ENCODE measurements around the gene OGFOD2. TPM values are rescaled to one million over a fixed set of nuclear protein-coding genes. Genes with fewer than 3 reads are reported as not detected.

The OGFOD2 gene
- total RNA-seq, 1 experiment from 2014 or later: 6.7 TPM

DNA sequence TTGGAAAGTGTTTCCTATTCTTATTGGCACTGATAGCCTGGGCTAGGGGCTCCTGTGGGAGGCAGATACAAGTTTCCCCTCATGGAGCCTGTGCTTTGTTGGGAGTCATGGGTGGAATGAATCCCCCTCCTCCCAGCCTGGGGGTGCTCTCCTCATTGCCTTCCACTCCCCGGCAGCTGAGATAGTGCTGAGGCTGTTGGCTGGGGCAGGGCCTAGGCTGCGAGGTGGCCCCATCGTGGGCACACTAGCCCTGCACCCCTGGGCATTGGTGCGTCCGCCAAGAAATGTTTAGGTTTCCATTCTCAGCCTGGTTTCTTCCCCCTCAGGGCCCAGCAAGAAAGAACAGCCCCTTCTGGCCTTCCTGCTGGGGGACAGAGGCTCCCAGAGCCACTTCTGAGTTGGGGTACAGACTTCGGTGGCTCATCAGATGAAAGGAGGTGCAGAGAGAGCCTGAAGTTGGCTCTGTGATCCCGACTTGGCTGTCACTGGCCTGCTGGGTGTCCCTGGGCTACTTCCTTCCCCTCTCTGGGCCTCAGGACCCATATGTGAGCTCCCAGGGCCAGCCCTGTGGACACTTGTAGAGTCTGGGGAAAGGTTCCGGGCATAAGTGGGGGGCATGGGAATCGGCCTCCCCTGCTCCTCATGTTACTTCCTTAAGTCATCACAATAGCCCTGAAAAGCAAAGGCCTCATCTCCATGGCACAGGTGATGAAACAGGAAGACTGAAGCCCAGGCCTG, 2.8 kb downstream of the OGFOD2 start:
- H3K36me3 ChIP-seq: no peaks in the 10 kb centered on the region
- DNase-seq: no peak
- H3K27ac ChIP-seq: no peak overlapping the region
- H3K9me3 ChIP-seq (replicated peaks): no peaks in the 10 kb centered on the region
- no peaks in the 10 kb centered on the region for H3K27me3 ChIP-seq
- H3K4me3 ChIP-seq: no peak overlapping the region
- H3K4me1 ChIP-seq: peaks cover 4% of the 10 kb centered on the region; the same call in 1 of the 2 replicates

DNA sequence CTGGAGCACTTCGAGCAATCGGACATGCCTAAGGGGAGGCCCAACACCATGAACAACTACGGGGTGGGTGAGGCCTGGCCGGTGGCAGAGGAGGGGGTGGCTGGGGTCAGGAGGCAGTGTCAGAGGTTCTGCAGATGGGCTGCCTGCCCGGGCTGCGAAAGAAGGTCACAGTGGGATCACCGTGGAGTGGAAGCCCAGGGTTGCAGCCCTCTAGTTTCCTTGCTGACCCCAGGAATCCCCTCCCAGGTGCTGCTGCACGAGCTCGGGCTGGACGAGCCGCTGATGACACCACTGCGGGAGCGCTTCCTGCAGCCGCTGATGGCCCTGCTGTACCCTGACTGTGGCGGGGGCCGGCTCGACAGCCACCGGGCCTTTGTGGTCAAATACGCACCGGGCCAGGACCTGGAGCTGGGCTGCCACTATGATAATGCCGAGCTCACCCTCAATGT, 3.5 kb downstream of the OGFOD2 start:
- H3K4me3 ChIP-seq: no peak overlapping the region
- no peaks in the 10 kb centered on the region for H3K27me3 ChIP-seq
- no peaks in the 10 kb centered on the region for H3K9me3 ChIP-seq (replicated peaks)
- no peak overlapping the region for H3K27ac ChIP-seq
- H3K4me1 ChIP-seq: peaks cover 4% of the 10 kb centered on the region; the same call in 1 of the 2 replicates
- no peak for DNase-seq
- H3K36me3 ChIP-seq: no peaks in the 10 kb centered on the region

DNA sequence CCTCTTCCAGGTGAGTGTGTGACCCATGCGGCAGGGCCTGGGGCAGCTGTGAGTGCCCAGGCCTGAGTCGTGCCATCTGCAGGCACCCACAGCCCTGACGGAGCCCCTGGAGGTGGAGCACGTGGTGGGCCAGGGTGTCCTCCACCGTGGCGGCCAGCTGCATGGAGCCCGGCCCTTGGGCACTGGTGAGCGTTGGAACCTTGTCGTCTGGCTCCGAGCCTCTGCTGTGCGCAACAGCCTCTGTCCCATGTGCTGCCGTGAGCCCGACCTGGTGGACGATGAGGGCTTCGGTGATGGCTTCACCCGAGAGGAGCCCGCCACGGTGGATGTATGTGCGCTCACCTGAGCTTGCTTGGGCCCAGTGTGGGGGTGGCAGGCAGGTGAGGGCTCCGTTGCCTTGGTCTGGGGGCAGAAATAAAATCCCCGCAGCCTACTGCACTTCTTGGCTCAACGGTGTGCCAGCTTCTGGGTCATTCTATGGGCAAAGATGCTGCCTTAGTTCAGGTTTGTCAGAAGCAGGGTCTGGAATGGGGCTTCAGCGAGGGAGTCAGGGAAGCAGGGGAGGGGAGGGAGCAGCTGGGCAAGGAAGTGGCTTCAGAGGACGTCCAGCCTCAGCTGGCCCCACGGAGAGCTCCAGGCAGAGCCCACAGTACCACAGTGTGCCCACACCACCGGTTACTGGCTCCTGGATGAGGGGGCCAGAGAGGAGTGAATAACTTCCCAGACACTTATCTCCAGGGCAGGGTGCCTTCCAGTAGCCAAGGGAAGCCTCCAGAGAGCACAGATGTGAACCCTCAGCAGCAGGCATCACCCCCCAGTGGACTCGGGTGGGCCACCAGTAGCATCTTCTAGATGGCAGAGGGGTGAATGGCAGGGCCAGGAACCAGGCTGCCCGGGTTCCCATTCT, 4.2 kb downstream of the OGFOD2 start:
- peak overlapping the region; percentile 98 for H3K4me3 ChIP-seq

DNA sequence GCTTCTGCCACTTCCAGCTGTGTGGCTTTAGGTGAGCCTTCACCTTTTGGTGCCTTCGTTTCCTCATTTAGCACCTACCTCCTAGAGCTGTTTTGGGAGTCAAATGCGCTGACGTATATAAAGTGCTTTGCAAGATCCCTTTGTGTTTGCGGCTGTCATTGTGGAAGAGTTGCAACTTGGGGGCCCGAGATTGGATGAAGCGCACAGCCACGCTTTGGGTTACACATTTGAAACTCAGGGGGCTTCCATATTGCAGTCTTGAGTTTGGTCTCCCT, 4.8 kb downstream of the OGFOD2 start:
- no peaks in the 10 kb centered on the region for H3K27me3 ChIP-seq
- H3K4me3 ChIP-seq: peak overlapping the region; percentile 98
- H3K4me1 ChIP-seq: peaks cover 4% of the 10 kb centered on the region; the same call in 1 of the 2 replicates
- no peak for DNase-seq
- H3K9me3 ChIP-seq (replicated peaks): no peaks in the 10 kb centered on the region
- peak overlapping the region; percentile 78; the same call in 1 of the 2 replicates for H3K27ac ChIP-seq
- H3K36me3 ChIP-seq: no peaks in the 10 kb centered on the region

More for the DNA sequence above, 4.2 kb downstream of the OGFOD2 start:
- no peak overlapping the region; the same call in 1 of the 2 replicates for H3K27ac ChIP-seq
- no peaks in the 10 kb centered on the region for H3K9me3 ChIP-seq (replicated peaks)
- H3K36me3 ChIP-seq: no peaks in the 10 kb centered on the region
- H3K27me3 ChIP-seq: no peaks in the 10 kb centered on the region
- peaks cover 4% of the 10 kb centered on the region; the same call in 1 of the 2 replicates for H3K4me1 ChIP-seq
- no peak for DNase-seq

DNA sequence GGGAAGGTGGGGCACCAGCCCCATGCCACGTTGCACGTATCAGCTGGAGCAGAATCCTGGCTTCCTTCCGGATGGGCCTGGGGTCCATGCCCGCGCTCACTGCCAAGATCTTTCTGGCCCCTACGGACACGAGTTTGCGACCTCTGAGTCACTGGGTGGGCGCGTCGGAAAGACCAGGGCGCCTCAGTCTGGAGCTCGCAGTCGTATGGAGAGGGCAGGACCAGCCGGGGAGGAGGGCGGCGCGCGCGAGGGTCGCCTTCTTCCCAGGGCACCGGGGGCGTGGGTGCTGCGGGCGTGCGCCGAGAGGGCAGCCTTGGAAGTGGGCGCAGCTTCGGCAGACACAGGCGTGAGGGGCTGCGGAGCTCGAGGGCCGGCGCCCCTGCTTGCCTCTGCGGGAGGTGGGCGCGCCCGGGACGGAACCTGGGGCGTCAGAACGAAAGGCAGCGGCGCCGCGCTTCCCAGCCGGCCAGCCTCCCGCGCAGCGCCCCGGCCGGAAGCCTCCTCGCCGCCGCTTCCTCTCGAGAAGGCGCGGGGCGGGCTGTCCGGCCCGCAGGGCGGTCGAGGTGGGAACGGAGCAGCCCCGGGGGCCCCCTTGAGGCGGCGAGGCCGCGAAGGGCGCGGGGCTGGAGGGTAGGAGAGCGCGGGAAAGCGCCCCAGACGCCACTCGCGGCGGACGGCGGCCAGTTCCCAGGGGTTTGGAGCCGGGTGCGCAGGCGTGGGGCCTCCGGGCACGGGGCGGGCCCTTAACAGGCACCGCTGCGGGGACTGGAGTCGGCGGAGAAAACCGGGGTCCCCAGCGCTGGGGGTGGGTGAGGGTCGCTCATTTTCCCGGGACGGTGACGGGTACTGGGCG, 5.4 kb downstream of the OGFOD2 start, which contains the start of gene ARL6IP4:
Gene ARL6IP4 (plus strand): TSS at position 499 of the 853 bp plus-strand sequence. CDS start 459 bp downstream, outside the sequence.
- no peaks in the 10 kb centered on the region for H3K9me3 ChIP-seq (replicated peaks)
- H3K36me3 ChIP-seq: no peaks in the 10 kb centered on the region
- peak within 1 kb of the TSS; percentile 78 for H3K27ac ChIP-seq
- peaks cover 4% of the 10 kb centered on the region; the same call in 1 of the 2 replicates for H3K4me1 ChIP-seq
- no peaks in the 10 kb centered on the region for H3K27me3 ChIP-seq
- DNase-seq: peak; percentile 63 to 73
- H3K4me3 ChIP-seq: peak within 1 kb of the TSS; percentile 98

DNA sequence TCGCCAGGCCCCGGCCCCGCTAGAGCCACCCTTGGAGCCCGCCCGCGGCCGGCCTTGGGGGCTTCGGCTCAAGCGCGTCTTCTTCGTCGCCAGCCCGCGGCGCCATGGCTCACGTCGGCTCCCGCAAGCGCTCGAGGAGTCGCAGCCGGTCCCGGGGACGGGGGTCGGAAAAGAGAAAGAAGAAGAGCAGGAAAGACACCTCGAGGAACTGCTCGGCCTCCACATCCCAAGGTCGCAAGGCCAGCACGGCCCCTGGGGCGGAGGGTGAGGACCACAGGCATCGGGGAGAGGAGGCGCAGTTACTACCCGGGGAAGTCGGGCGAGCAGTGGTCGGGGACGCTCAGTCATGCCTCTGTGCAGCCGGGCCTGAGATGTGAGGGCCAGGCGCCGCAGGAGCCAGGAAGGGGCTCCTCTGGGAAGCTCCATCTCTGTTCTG, 6.0 kb downstream of the OGFOD2 start:
- Histone ChIP-seq H3K36me3 (no peaks in the 10 kb centered on the region), H3K27ac (peak overlapping the region; percentile 78)
- peak in 1 of 2 experiments; percentile 39 for DNase-seq

DNA sequence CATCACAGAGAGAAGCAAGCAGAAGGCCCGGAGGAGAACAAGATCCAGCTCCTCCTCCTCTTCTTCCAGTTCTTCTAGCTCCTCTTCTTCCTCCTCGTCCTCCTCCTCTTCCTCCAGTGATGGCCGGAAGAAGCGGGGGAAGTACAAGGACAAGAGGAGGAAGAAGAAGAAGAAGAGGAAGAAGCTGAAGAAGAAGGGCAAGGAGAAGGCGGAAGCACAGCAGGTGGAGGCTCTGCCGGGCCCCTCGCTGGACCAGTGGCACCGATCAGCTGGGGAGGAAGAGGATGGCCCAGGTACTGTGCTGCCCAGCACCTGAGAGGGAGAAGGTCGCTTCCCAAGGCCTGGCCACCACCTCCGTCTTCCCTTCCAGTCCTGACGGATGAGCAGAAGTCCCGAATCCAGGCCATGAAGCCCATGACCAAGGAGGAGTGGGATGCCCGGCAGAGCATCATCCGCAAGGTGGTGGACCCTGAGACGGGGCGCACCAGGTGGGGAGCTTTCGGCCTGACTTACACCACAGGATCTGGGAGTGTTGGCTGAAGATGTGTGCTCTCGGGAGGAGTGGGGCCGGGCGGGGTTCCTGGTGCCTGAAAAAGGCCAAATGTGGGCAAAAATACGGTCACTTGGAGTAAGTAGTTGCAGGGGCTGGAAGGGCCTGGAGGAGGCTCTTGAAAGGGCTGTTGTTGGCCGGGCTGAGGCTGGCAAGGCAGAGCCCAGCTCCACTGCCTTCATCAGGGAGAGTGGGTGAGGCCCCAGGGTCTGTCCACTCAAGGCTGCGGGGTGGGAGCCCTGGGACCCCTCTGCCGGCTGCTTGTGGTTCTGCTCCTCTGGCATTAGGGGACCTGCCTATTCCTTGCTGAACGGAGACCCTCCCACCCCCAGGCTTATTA, 6.8 kb downstream of the OGFOD2 start:
- H3K27me3 ChIP-seq: no peaks in the 10 kb centered on the region
- no peaks in the 10 kb centered on the region for H3K9me3 ChIP-seq (replicated peaks)
- no peak for DNase-seq
- no peak overlapping the region for H3K27ac ChIP-seq
- H3K4me3 ChIP-seq: peak overlapping the region; percentile 98
- H3K4me1 ChIP-seq: peaks cover 4% of the 10 kb centered on the region; the same call in 1 of the 2 replicates
- no peaks in the 10 kb centered on the region for H3K36me3 ChIP-seq

More for the DNA sequence above, 6.0 kb downstream of the OGFOD2 start:
- H3K9me3 ChIP-seq (replicated peaks): no peaks in the 10 kb centered on the region
- no peaks in the 10 kb centered on the region for H3K27me3 ChIP-seq
- H3K4me3 ChIP-seq: peak overlapping the region; percentile 98
- peaks cover 4% of the 10 kb centered on the region; the same call in 1 of the 2 replicates for H3K4me1 ChIP-seq

DNA sequence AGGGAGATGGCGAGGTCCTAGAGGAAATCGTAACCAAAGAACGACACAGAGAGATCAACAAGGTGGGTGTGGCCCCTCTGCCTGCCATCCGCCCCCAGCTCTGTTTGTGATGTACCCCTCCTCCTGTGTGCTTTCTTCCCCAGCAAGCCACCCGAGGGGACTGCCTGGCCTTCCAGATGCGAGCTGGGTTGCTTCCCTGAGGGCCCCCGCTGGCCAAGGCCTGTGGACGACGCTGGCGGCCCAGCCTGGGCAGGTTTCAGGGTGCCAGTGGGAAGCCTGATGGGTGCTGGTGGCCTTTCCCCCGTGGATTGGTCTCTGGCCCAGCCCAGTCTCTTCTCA, 7.4 kb downstream of the OGFOD2 start:
- no peaks in the 10 kb centered on the region for H3K36me3 ChIP-seq
- no peak overlapping the region for H3K4me3 ChIP-seq
- no peak for DNase-seq
- no peak overlapping the region for H3K27ac ChIP-seq
- H3K27me3 ChIP-seq: no peaks in the 10 kb centered on the region
- H3K4me1 ChIP-seq: peaks cover 4% of the 10 kb centered on the region; the same call in 1 of the 2 replicates
- no peaks in the 10 kb centered on the region for H3K9me3 ChIP-seq (replicated peaks)

DNA sequence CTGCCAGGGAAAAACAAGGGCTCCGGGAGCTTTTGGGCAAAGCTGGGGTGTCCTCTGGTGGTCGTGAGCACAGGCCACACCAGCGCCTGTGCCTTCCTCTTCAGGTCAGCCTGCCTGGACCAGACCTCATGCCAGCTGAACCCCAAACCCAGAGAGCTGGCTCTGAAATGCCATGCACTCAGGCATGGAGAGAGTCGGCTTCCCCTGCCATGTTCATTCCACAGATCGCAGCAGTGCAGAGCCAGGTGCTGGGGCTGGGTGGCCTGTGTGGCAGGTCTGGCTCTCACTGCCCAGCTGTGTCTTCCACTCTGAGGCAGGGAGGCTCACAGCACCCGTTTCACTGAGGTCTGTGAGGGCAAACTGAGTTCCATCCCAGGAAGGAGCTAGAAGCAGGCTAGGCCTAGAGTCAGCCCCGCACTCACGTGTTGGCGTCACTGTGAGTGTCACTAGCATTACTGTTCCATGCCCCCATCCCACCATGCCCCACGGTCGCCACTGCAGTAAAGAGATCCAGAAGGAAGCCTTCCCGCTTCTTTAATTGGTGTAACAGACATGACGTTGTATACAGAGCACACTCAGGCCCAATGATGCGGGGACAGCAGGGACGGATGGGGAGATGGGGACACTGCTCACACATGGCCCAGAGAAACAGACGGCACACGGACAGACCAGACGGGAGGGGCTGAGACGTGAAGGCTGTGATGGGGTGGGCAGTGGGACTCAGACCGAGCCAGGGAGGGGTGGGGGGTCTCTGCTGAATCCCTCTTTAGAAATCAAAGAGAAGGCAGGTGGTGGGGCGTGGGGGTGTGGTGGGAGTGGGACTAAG, 8.1 kb downstream of the OGFOD2 start:
- Histone ChIP-seq H3K27ac (no peak overlapping the region), H3K36me3 (no peaks in the 10 kb centered on the region), H3K4me1 (peaks cover 4% of the 10 kb centered on the region; the same call in 1 of the 2 replicates), H3K27me3 (no peaks in the 10 kb centered on the region), H3K9me3 (replicated peaks) (no peaks in the 10 kb centered on the region), H3K4me3 (no peak overlapping the region)
- no peak for DNase-seq

DNA sequence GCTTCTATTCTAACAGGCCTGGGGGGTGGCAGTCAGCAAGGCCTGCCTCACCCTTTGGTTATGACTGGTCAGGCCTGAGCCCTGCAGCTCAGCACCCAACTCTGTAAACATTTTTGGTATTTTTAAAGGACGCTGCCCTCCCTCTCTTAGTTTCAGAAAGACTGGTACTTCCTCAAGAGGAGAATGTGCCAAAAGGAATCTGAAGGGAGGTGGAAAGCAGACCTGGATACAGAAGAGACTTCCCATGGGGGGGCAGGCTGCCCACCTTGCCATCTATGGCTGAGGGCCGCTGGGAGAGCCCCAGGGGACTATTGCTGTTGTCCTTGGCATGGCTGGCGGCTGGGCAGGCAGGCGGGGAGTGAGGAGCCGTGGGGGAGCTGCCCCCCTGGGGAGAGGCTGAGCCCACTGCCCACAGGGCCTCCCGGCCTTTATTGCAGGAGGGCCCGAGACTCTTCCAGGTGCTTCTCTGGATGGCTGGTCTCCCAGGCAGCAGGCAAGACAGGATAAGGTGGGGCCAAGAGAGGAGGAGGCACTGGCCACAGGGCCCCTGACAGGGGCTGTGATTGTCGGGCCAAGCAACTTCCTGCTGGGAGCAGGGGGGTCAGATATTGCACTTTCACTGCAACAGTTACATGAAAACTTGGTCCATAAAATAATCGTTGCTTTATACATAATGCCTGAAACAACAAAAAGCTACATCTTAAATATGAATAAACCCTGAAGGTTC, 8.9 kb downstream of the OGFOD2 start:
- no peaks in the 10 kb centered on the region for H3K9me3 ChIP-seq (replicated peaks)
- no peaks in the 10 kb centered on the region for H3K36me3 ChIP-seq
- no peak overlapping the region for H3K27ac ChIP-seq
- peaks cover 4% of the 10 kb centered on the region; the same call in 1 of the 2 replicates for H3K4me1 ChIP-seq
- H3K4me3 ChIP-seq: no peak overlapping the region
- DNase-seq: no peak
- H3K27me3 ChIP-seq: no peaks in the 10 kb centered on the region

DNA sequence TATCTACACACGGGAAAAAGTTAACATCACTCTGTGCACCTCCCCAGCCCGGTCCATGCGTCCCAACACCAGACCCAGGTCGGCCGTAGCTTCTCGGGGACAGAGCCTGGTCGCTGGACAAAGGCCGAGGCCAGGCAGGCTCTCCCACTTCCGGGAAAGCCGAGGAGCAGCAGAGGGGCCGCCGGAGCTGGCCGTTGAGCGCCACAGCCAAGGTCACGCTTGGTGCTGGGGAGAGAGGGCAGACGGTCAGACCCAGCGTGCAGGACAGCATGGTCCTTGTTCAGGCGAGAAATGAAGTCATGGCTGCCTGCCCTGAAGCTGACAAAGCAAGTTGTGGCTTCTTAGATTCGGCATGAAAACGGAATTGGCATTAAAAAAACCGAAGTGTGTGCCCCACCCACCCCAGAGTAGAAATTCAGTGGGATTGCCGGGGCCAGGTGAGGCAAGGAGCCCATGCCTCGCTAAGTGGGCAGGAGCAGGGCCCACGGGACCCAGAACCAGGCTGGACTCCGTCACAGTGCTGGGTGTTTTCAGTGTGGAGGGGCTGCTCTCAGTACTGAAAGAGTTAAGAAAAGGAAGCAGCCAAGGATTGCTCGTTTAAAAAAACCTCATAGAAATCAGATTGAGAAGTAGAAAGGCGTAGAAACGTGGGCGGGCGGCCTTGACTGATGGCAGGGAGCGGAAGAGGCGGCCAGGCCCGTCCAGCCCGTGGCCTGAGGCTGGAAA, 9.7 kb downstream of the OGFOD2 start:
- H3K4me3 ChIP-seq: no peak overlapping the region
- no peaks in the 10 kb centered on the region for H3K9me3 ChIP-seq (replicated peaks)
- H3K36me3 ChIP-seq: no peaks in the 10 kb centered on the region
- H3K4me1 ChIP-seq: peaks cover 4% of the 10 kb centered on the region; the same call in 1 of the 2 replicates
- H3K27ac ChIP-seq: no peak overlapping the region
- DNase-seq: no peak
- no peaks in the 10 kb centered on the region for H3K27me3 ChIP-seq

All from SJCRH30 (cell line).